Small intestine (tissue), 7 donors: ENCODE results near the gene ARNT2. TPM values are rescaled to one million over a fixed set of nuclear protein-coding genes. Genes with fewer than 3 reads are reported as not detected.

Experiments used
- DNase-seq, 2 donors: peaks; one replicate each; pipeline versions ENCODE4 v3.0.0 to v3.0.0-alpha.2; 2013
- FAIRE-seq: peaks from 2 replicates; lab custom pipeline; 2012; peaks lifted over from hg19 to GRCh38; lab: Jason Lieb, UNC
- H3K27ac ChIP-seq, 3 donors: one replicate each; pipeline ENCODE4 v1.5.1; 2013; ENCODE audit warnings: low read length in 2 of 3, mild to moderate bottlenecking in 2 of 3, control low read depth in 1 of 3, inconsistent platforms in 1 of 3, low read depth in 1 of 3, moderate library complexity in 1 of 3
- H3K27me3 ChIP-seq, 3 donors: one replicate each; pipeline ENCODE4 v1.6.1; 2013; ENCODE audit warnings: low read length in 3 of 3, inconsistent platforms in 1 of 3; ENCODE audit not compliant: control insufficient read depth in 3 of 3, insufficient read depth in 3 of 3
- H3K36me3 ChIP-seq, 3 donors: one replicate each; pipeline ENCODE4 v1.6.1; 2013; ENCODE audit warnings: low read length in 3 of 3, inconsistent platforms in 1 of 3, low read depth in 1 of 3, mild to moderate bottlenecking in 1 of 3, moderate library complexity in 1 of 3; ENCODE audit not compliant: control insufficient read depth in 3 of 3, insufficient read depth in 2 of 3
- H3K4me1 ChIP-seq, 3 donors: one replicate each; pipeline ENCODE4 v1.6.1; 2013; ENCODE audit warnings: low read length in 2 of 3, inconsistent platforms in 1 of 3, low read depth in 1 of 3, mild to moderate bottlenecking in 1 of 3, moderate library complexity in 1 of 3; ENCODE audit not compliant: control insufficient read depth in 3 of 3, insufficient read depth in 2 of 3
- H3K4me3 ChIP-seq, 3 donors: one replicate each; pipeline ENCODE4 v1.5.1; 2013; ENCODE audit warnings: low read length in 3 of 3, control low read depth in 1 of 3, inconsistent platforms in 1 of 3, low read depth in 1 of 3, mild to moderate bottlenecking in 1 of 3, moderate library complexity in 1 of 3
- H3K9me3 ChIP-seq, 2 donors: one replicate each; pipeline ENCODE4 v1.6.1; 2013; ENCODE audit warnings: low read depth in 1 of 2, low read length in 1 of 2; ENCODE audit not compliant: control insufficient read depth in 2 of 2, insufficient read depth in 1 of 2
- WGBS, 3 donors: extraction: QIAGEN DNeasy Blood & Tissue Kit; methylation state at CpG; one replicate each; pipeline ENCODE4 v1.1.7; 2013; 5-methylcytosine and 5-hydroxymethylcytosine counted together
- polyA plus RNA-seq, 4 donors: library from polyadenylated mRNA; stranded (reverse) in 3 of 4; unstranded in 1 of 4; fragments of 200-250 nt in 3 of 4; fragments of 120-200 nt in 1 of 4; gene quantifications; one replicate each; pipeline versions ENCODE4 v1.2.1 to v1.2.3, GENCODE V29; 2013
- donor health status: healthy with polysubstance abuse.
- donor health status: control.
- donor health status: control.
- donor health status: Bipolar disorder and iron deficiency.
- donor health status: healthy.

The ARNT2 gene
- polyA plus RNA-seq, 4 donors, result 0.45 to 4.4 (median 2.4) TPM

GRCh38 chr15:80596521-80596976 is 192.4 kb downstream of the ARNT2 start:
- peaks cover 0 to 2% (median 0%) of the 10 kb centered on the region in 3 donors for H3K36me3 ChIP-seq
- WGBS, 3 donors, result 27 to 66% (median 57%) methylated on average over 7 of the region's 7 CpGs
- DNase-seq, result peak; percentile 72 to 94
- peaks cover 0 to 6% (median 3%) of the 10 kb centered on the region in 3 donors for H3K4me1 ChIP-seq
- H3K4me3 ChIP-seq, result no peak overlapping the region
- H3K9me3 ChIP-seq, result no peaks in the 10 kb centered on the region
- H3K27ac ChIP-seq, result peak overlapping the region in 1 of 3 donors; percentile 41
- FAIRE-seq, result no peak
- no peaks in the 10 kb centered on the region for H3K27me3 ChIP-seq

GRCh38 chr15:80597076-80597475 is 192.9 kb downstream of the ARNT2 start:
- peaks cover 0 to 6% (median 3%) of the 10 kb centered on the region in 3 donors for H3K4me1 ChIP-seq
- H3K27me3 ChIP-seq, result no peaks in the 10 kb centered on the region
- WGBS, 3 donors, result 89 to 93% (median 91%) methylated on average over 10 of the region's 10 CpGs
- no peaks in the 10 kb centered on the region for H3K9me3 ChIP-seq
- H3K4me3 ChIP-seq, result no peak overlapping the region
- no peak for FAIRE-seq
- no peaks in the 10 kb centered on the region for H3K36me3 ChIP-seq
- DNase-seq, result no peak
- peak overlapping the region in 1 of 3 donors; percentile 41 for H3K27ac ChIP-seq

GRCh38 chr15:80599359-80599758 is 195.2 kb downstream of the ARNT2 start:
- no peak for DNase-seq
- 14 to 50% (median 26%) methylated on average over 1 of the region's 1 CpG for WGBS, 3 donors

GRCh38 chr15:80600626-80601025 is 196.4 kb downstream of the ARNT2 start:
- no peak for DNase-seq
- Histone ChIP-seq H3K27me3 (no peaks in the 10 kb centered on the region), H3K4me1 (peaks cover 0 to 6% (median 3%) of the 10 kb centered on the region in 3 donors), H3K9me3 (no peaks in the 10 kb centered on the region), H3K27ac (no peak overlapping the region), H3K36me3 (no peaks in the 10 kb centered on the region), H3K4me3 (no peak overlapping the region)
- WGBS, 3 donors, result 89 to 95% (median 91%) methylated on average over 3 of the region's 3 CpGs
- FAIRE-seq, result no peak

More at GRCh38 chr15:80599359-80599758, 195.2 kb downstream of the ARNT2 start:
- FAIRE-seq, result no peak
- no peaks in the 10 kb centered on the region for H3K9me3 ChIP-seq
- no peaks in the 10 kb centered on the region for H3K36me3 ChIP-seq
- H3K27ac ChIP-seq, result no peak overlapping the region
- H3K4me1 ChIP-seq, result peaks cover 0 to 6% (median 3%) of the 10 kb centered on the region in 3 donors
- no peaks in the 10 kb centered on the region for H3K27me3 ChIP-seq
- no peak overlapping the region for H3K4me3 ChIP-seq

- 76 to 84% (median 81%) methylated on average over 4 of the region's 4 CpGs for WGBS, 3 donors
- FAIRE-seq (no peak), DNase-seq (no peak)
- Histone ChIP-seq H3K27ac (no peak overlapping the region), H3K36me3 (no peaks in the 10 kb centered on the region), H3K9me3 (no peaks in the 10 kb centered on the region), H3K4me3 (no peak overlapping the region), H3K4me1 (peaks cover 0 to 3% (median 2%) of the 10 kb centered on the region in 3 donors), H3K27me3 (no peaks in the 10 kb centered on the region)
Observed at GRCh38 chr15:80601256-80601655, 197.1 kb downstream of the ARNT2 start.

- Histone ChIP-seq H3K4me3 (no peak overlapping the region), H3K36me3 (no peaks in the 10 kb centered on the region), H3K27me3 (no peaks in the 10 kb centered on the region), H3K4me1 (no peaks in the 10 kb centered on the region), H3K9me3 (no peaks in the 10 kb centered on the region), H3K27ac (no peak overlapping the region)
- 87 to 88% (median 88%) methylated on average over 14 of the region's 14 CpGs for WGBS, 3 donors
- DNase-seq (no peak), FAIRE-seq (no peak)
Observed at GRCh38 chr15:80604583-80605575, 200.7 kb downstream of the ARNT2 start.

GRCh38 chr15:80605591-80606150 is 201.5 kb downstream of the ARNT2 start:
- no peaks in the 10 kb centered on the region for H3K27me3 ChIP-seq
- H3K4me1 ChIP-seq, result no peaks in the 10 kb centered on the region
- no peak overlapping the region for H3K4me3 ChIP-seq
- 85 to 92% (median 87%) methylated on average over 6 of the region's 6 CpGs for WGBS, 3 donors
- H3K9me3 ChIP-seq, result no peaks in the 10 kb centered on the region
- DNase-seq (no peak), FAIRE-seq (no peak)
- H3K27ac ChIP-seq, result no peak overlapping the region
- no peaks in the 10 kb centered on the region for H3K36me3 ChIP-seq

GRCh38 chr15:80606511-80607071 is 202.4 kb downstream of the ARNT2 start:
- no peaks in the 10 kb centered on the region for H3K36me3 ChIP-seq

More at GRCh38 chr15:80606511-80607071, 202.4 kb downstream of the ARNT2 start:
- DNase-seq (no peak), FAIRE-seq (no peak)
- no peaks in the 10 kb centered on the region for H3K4me1 ChIP-seq
- no peaks in the 10 kb centered on the region for H3K9me3 ChIP-seq
- H3K27ac ChIP-seq, result no peak overlapping the region
- WGBS, 3 donors, result 81 to 92% (median 84%) methylated on average over 4 of the region's 4 CpGs
- H3K4me3 ChIP-seq, result no peak overlapping the region
- H3K27me3 ChIP-seq, result no peaks in the 10 kb centered on the region
